Measurements from ENCODE around the gene KRTAP1-5. TPM values are rescaled to one million over a fixed set of nuclear protein-coding genes. Genes with fewer than 3 reads are reported as not detected.

The KRTAP1-5 gene
- total RNA-seq, 1 donor from 2014 or later, result not detected

GRCh38 chr17:40997361-40997760 lies 29.6 kb downstream of the KRTAP1-5 start:
- Mint-ChIP-seq H3K27ac (peak overlapping the region; percentile 9), H3K27me3 (ENCODE audit: insufficient read depth, low read depth) (no peaks in the 10 kb centered on the region)

GRCh38 chr17:40996829-40997228 lies 30.2 kb downstream of the KRTAP1-5 start:
- Mint-ChIP-seq H3K36me3 (no peaks in the 10 kb centered on the region), H3K27me3 (ENCODE audit: insufficient read depth, low read depth) (no peaks in the 10 kb centered on the region), H3K27ac (no peak overlapping the region), H3K9me3 (no peaks in the 10 kb centered on the region), H3K4me3 (no peak overlapping the region), H3K4me1 (no peaks in the 10 kb centered on the region)
- Histone ChIP-seq H4K20me1 (ENCODE audit: low read depth) (no peaks in the 10 kb centered on the region), H3F3A (ENCODE audit: low read depth) (no peaks in the 10 kb centered on the region), H3K4me1 (no peaks in the 10 kb centered on the region), H3K36me3 (no peaks in the 10 kb centered on the region), H3K9me3 (ENCODE audit: low read depth) (no peaks in the 10 kb centered on the region), H2AFZ (replicated peaks) (no peak overlapping the region), H3K9ac (no peak overlapping the region), H3K27me3 (no peaks in the 10 kb centered on the region), H3K4me2 (no peak overlapping the region), H3K4me3 (no peak overlapping the region), H3K79me2 (ENCODE audit: low read depth) (no peaks in the 10 kb centered on the region), H3K27ac (no peak overlapping the region)
- no peak for DNase-seq (ENCODE audit: low spot score)
- TF ChIP-seq EZH2phosphoT487 (IDR thresholded peaks at IDR 0.05), result no peak
- no peak for TF ChIP-seq EZH2 (IDR thresholded peaks at IDR 0.05)
- TF ChIP-seq CTCF (IDR thresholded peaks at IDR 0.05), result no peak

More at GRCh38 chr17:40997361-40997760, 29.6 kb downstream of the KRTAP1-5 start:
- Histone ChIP-seq H3K4me2 (no peak overlapping the region), H3K9me3 (ENCODE audit: low read depth) (no peaks in the 10 kb centered on the region), H3K36me3 (no peaks in the 10 kb centered on the region), H3F3A (ENCODE audit: low read depth) (no peaks in the 10 kb centered on the region), H2AFZ (replicated peaks) (peak overlapping the region; percentile 1), H3K4me3 (no peak overlapping the region), H3K79me2 (ENCODE audit: low read depth) (no peaks in the 10 kb centered on the region), H3K4me1 (no peaks in the 10 kb centered on the region), H4K20me1 (ENCODE audit: low read depth) (no peaks in the 10 kb centered on the region), H3K27ac (no peak overlapping the region), H3K27me3 (no peaks in the 10 kb centered on the region), H3K9ac (no peak overlapping the region)
- Mint-ChIP-seq H3K36me3 (no peaks in the 10 kb centered on the region), H3K4me3 (no peak overlapping the region), H3K4me1 (no peaks in the 10 kb centered on the region), H3K9me3 (no peaks in the 10 kb centered on the region)
- no peak for DNase-seq (ENCODE audit: low spot score)
- TF ChIP-seq EZH2phosphoT487 (IDR thresholded peaks at IDR 0.05) (no peak), EZH2 (IDR thresholded peaks at IDR 0.05) (no peak), CTCF (IDR thresholded peaks at IDR 0.05) (no peak)

DNA sequence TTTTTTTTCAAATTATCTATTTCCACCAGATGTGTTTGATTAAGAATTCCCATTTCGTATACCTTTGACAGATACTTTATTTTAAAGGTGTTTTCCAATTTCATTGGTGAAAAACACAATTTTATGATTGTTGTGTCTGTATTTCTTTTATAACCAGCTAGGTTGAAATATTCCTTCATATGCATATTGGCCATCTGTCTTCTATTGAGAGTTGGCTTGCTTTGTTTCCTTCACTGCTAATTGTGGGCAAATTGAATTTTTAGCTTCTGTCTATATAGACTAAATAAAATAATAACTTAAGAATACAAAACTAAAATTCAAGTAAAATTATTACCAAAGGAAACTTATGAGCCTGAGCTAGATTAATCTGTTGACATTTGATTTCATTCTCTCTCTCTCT lies 31.9 kb downstream of the KRTAP1-5 start:
- Histone ChIP-seq H3K27me3 (no peaks in the 10 kb centered on the region), H3K9ac (no peak overlapping the region), H3K36me3 (no peaks in the 10 kb centered on the region), H3K79me2 (ENCODE audit: low read depth) (no peaks in the 10 kb centered on the region), H3K27ac (no peak overlapping the region), H3K4me3 (no peak overlapping the region), H4K20me1 (ENCODE audit: low read depth) (no peaks in the 10 kb centered on the region), H3K4me1 (no peaks in the 10 kb centered on the region), H2AFZ (replicated peaks) (no peak overlapping the region), H3K4me2 (no peak overlapping the region), H3F3A (ENCODE audit: low read depth) (no peaks in the 10 kb centered on the region), H3K9me3 (ENCODE audit: low read depth) (no peaks in the 10 kb centered on the region)
- H3K4me3 Mint-ChIP-seq, result no peak overlapping the region
- H3K36me3 Mint-ChIP-seq, result no peaks in the 10 kb centered on the region
- no peak overlapping the region for H3K27ac Mint-ChIP-seq
- DNase-seq (ENCODE audit: low spot score), result no peak
- no peak for TF ChIP-seq EZH2phosphoT487 (IDR thresholded peaks at IDR 0.05)
- no peak for TF ChIP-seq CTCF (IDR thresholded peaks at IDR 0.05)
- no peak for TF ChIP-seq EZH2 (IDR thresholded peaks at IDR 0.05)
- no peaks in the 10 kb centered on the region for H3K9me3 Mint-ChIP-seq
- H3K4me1 Mint-ChIP-seq, result no peaks in the 10 kb centered on the region
- no peaks in the 10 kb centered on the region for H3K27me3 Mint-ChIP-seq (ENCODE audit: insufficient read depth, low read depth)

All from neural progenitor cell (in vitro differentiated cells).